HEK293 (cell line): Measurements from ENCODE around the gene FBXL7.

Experiments
- YY1 ChIP-seq: fragments of 450-650 bp; formaldehyde crosslinking; IDR thresholded peaks from 2 replicates; pipeline ENCODE4 v1.5.1; 2018; ENCODE audit warnings: missing biosample characterization, missing genetic modification characterization
- YY2 ChIP-seq: fragments of 450-650 bp; formaldehyde crosslinking; IDR thresholded peaks from 2 replicates; pipeline ENCODE4 v1.5.1; 2016; ENCODE audit warnings: missing biosample characterization, missing genetic modification characterization
- ZFP41 ChIP-seq: fragments of 450-650 bp; formaldehyde crosslinking; IDR thresholded peaks from 2 replicates; pipeline ENCODE4 v1.5.1; 2016; ENCODE audit warnings: missing biosample characterization, missing genetic modification characterization, borderline replicate concordance
- ZNF114 ChIP-seq: fragments of 450-650 bp; formaldehyde crosslinking; IDR thresholded peaks from 2 replicates; pipeline ENCODE4 v1.5.0; 2017; ENCODE audit warnings: missing biosample characterization, missing genetic modification characterization
- ZNF138 ChIP-seq: fragments of 450-650 bp; formaldehyde crosslinking; IDR thresholded peaks from 2 replicates; pipeline ENCODE4 v1.5.1; 2016; ENCODE audit warnings: missing biosample characterization, missing genetic modification characterization, borderline replicate concordance
- ZNF155 ChIP-seq: fragments of 450-650 bp; formaldehyde crosslinking; IDR thresholded peaks from 2 replicates; pipeline ENCODE4 v1.5.1; 2016; ENCODE audit warnings: missing biosample characterization, missing genetic modification characterization
- ZNF510 ChIP-seq: fragments of 450-650 bp; formaldehyde crosslinking; IDR thresholded peaks from 2 replicates; pipeline ENCODE4 v1.5.1; 2018; ENCODE audit warnings: mild to moderate bottlenecking, missing genetic modification characterization, missing biosample characterization; ENCODE audit not compliant: insufficient replicate concordance
- ZNF792 ChIP-seq: fragments of 450-650 bp; formaldehyde crosslinking; IDR thresholded peaks from 2 replicates; pipeline ENCODE4 v1.5.1; 2016; ENCODE audit warnings: missing biosample characterization, missing genetic modification characterization
- ZSCAN30 ChIP-seq: fragments of 450-650 bp; IDR thresholded peaks from 2 replicates; pipeline ENCODE4 v1.5.1; 2018; ENCODE audit warnings: missing biosample characterization, mild to moderate bottlenecking, missing genetic modification characterization, moderate library complexity
- TF ChIP-seq, protein P1 (sequence below): fragments of 450-650 bp; formaldehyde crosslinking; IDR thresholded peaks from 2 replicates; pipeline ENCODE4 v1.5.1; 2016; ENCODE audit warnings: missing biosample characterization, missing genetic modification characterization

GRCh38 chr5:15551113-15551504 is 51.1 kb downstream of the FBXL7 start:
- no peak for TF ChIP-seq ZNF792 (tag by site-specific recombination)
- TF ChIP-seq, protein P1, sequence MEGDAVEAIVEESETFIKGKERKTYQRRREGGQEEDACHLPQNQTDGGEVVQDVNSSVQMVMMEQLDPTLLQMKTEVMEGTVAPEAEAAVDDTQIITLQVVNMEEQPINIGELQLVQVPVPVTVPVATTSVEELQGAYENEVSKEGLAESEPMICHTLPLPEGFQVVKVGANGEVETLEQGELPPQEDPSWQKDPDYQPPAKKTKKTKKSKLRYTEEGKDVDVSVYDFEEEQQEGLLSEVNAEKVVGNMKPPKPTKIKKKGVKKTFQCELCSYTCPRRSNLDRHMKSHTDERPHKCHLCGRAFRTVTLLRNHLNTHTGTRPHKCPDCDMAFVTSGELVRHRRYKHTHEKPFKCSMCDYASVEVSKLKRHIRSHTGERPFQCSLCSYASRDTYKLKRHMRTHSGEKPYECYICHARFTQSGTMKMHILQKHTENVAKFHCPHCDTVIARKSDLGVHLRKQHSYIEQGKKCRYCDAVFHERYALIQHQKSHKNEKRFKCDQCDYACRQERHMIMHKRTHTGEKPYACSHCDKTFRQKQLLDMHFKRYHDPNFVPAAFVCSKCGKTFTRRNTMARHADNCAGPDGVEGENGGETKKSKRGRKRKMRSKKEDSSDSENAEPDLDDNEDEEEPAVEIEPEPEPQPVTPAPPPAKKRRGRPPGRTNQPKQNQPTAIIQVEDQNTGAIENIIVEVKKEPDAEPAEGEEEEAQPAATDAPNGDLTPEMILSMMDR (tag by site-specific recombination) = no peak
- no peak for TF ChIP-seq ZNF155 (tag by site-specific recombination)
- TF ChIP-seq ZSCAN30 (tag by site-specific recombination) = no peak
- TF ChIP-seq YY2 (tag by site-specific recombination) = no peak
- no peak for TF ChIP-seq YY1 (tag by site-specific recombination)
- TF ChIP-seq ZNF138 = no peak
- TF ChIP-seq ZFP41 (tag by site-specific recombination) = no peak
- TF ChIP-seq ZNF114 = no peak
- no peak for TF ChIP-seq ZNF510 (tag by site-specific recombination)
